NCI-H1105 (cell line): ENCODE data around the gene PAF1.
A peak's percentile ranks its signal among the peaks of the same experiment; 100 is the strongest.

Source experiments
- DNase-seq: peaks from one replicate; lab custom pipeline; 2025; lab: John Stamatoyannopoulos, UW

The PAF1 gene

GRCh38 chr19:39390751-39391437 is at the start of gene PAF1, which contains the start of gene MED29:
Gene PAF1, minus strand, starts transcription at chr19:39391106. Its CDS starts 242 bp downstream, at chr19:39390864.
Gene MED29, plus strand, starts transcription at chr19:39391378. Its CDS starts 45 bp downstream, at chr19:39391423.
- peak; percentile 99 for DNase-seq

- no peak for DNase-seq
Measured at GRCh38 chr19:39438270-39438934, 47.5 kb upstream of the PAF1 start.

- no peak for DNase-seq
Measured at GRCh38 chr19:39436350-39436716, 45.4 kb upstream of the PAF1 start.

GRCh38 chr19:39435499-39436349 is 44.8 kb upstream of the PAF1 start, which contains the start of gene RPS16:
Gene RPS16, minus strand, starts transcription at chr19:39435949. Its CDS starts 54 bp downstream, at chr19:39435895.
- peak; percentile 98 for DNase-seq

GRCh38 chr19:39434123-39435076 is 43.5 kb upstream of the PAF1 start:
- no peak for DNase-seq

GRCh38 chr19:39433480-39434079 is 42.7 kb upstream of the PAF1 start:
- DNase-seq = no peak

- DNase-seq = no peak
Measured at GRCh38 chr19:39432677-39433025, 41.7 kb upstream of the PAF1 start.

GRCh38 chr19:39430675-39431593 is 40.0 kb upstream of the PAF1 start:
- no peak for DNase-seq

- DNase-seq = no peak
Measured at GRCh38 chr19:39428283-39429112, 37.6 kb upstream of the PAF1 start.

GRCh38 chr19:39427707-39428106 is 36.8 kb upstream of the PAF1 start:
- no peak for DNase-seq

GRCh38 chr19:39426170-39426569 is 35.3 kb upstream of the PAF1 start:
- DNase-seq = no peak

GRCh38 chr19:39425744-39426143 is 34.8 kb upstream of the PAF1 start:
- no peak for DNase-seq

GRCh38 chr19:39424934-39425333 is 34.0 kb upstream of the PAF1 start:
- DNase-seq = no peak

- DNase-seq = no peak
Measured at GRCh38 chr19:39423258-39424086, 32.6 kb upstream of the PAF1 start.

GRCh38 chr19:39422020-39422419 is 31.1 kb upstream of the PAF1 start:
- DNase-seq = no peak

GRCh38 chr19:39420769-39421168 is 29.9 kb upstream of the PAF1 start:
- no peak for DNase-seq

GRCh38 chr19:39419003-39419402 is 28.1 kb upstream of the PAF1 start:
- no peak for DNase-seq
